GM19023 (cell line): Measurements from ENCODE around the gene TSR3.
"Not testable (repeated sequence)": the region's sequence is repeated elsewhere in the genome, so short reads cannot be mapped to it uniquely, and the experiment has no call there.

Experiments used
- ATAC-seq: cut with Tn5 transposase; IDR thresholded peaks from one replicate; pipeline ENCODE4 v1.9.1; 2021; ENCODE audit warnings: mild to moderate bottlenecking, moderate library complexity; ENCODE audit not compliant: unreplicated experiment

Gene TSR3

GRCh38 chr16:1338855-1339675 lies 12.6 kb downstream of the TSR3 start:
- ATAC-seq, result no peak

- no peak for ATAC-seq
These were observed 13.5 kb downstream of the TSR3 start for GRCh38 chr16:1338119-1338730.

DNA sequence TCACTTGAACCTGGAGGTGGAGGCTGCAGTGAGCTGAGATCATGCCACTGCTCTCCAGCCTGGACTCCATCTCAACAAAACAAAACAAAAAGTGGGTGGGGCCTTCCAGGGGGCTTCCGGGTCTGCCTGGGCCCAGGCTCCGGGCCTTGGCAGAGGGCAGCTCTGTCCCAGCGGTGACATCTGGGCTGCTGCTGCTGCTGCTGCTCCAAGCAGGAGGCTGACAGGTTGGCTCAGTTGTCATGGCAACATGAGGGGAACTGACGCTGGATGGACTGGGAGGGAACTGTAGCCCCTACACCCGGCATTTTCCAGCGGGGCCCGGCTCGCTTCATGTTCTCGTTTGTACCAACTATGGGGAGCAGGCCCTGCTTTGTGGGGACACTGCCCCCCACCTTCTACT lies 14.2 kb downstream of the TSR3 start:
- ATAC-seq, result no peak

GRCh38 chr16:1336619-1337018 lies 15.1 kb downstream of the TSR3 start:
- ATAC-seq, result no peak

DNA sequence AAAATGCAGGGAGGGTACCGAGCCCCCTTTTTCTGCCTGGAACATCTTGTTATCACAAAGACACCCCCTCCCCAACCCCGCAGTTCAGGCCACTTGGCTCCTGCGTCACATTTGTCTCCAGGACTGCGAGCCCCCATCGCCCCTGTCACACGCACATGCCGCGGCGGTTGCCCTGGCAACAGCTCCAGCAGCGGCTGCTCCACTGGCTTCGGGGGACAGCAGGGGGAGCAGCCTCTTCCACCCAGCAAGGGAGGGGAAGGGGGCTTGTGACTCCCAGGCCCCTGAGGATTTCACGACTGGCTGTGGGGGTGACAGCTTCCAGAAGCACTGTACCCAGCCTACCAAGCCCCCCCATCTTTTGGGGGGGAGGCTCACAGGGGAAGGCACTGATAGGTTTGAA lies 15.7 kb downstream of the TSR3 start:
- ATAC-seq, result no peak

DNA sequence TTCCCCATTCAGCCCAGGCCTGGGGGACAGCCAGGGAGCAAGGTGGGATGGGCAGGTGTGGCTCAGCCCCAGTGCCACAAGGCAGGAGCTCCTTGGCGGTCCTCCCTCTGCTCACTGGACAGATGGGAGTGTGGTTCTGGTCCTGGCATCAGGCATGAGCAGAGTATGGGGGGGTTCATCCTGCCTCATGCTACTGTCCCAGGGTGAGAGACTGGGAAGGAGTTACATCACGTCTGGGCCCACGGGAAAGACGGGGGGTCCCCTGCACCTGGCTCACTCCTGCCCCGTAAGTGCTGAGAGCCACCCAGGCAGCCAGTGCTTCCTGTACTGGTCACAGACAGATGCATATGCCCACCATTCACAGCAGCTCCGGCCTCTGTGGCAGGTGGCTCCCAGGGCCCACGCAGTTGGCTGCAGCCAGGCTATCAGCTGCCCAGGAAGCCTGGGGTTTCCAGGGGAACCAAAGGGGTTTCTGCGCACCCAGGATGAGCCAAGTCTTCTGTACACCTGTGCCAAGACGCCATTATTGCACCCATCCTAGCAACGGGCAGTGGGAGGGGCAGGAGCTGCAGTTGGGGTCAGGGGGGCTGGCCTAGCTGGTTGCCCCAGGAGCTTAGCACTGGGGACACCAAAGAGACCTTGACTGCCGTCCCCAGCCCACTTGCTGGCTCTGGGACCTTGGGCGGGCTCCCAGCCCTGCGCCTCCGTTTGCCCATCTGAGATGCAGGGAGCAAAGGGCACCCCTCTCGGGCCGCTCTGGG lies 16.3 kb downstream of the TSR3 start:
- ATAC-seq, result no peak

- no peak for ATAC-seq
These were observed 16.9 kb downstream of the TSR3 start for GRCh38 chr16:1334739-1335138.

DNA sequence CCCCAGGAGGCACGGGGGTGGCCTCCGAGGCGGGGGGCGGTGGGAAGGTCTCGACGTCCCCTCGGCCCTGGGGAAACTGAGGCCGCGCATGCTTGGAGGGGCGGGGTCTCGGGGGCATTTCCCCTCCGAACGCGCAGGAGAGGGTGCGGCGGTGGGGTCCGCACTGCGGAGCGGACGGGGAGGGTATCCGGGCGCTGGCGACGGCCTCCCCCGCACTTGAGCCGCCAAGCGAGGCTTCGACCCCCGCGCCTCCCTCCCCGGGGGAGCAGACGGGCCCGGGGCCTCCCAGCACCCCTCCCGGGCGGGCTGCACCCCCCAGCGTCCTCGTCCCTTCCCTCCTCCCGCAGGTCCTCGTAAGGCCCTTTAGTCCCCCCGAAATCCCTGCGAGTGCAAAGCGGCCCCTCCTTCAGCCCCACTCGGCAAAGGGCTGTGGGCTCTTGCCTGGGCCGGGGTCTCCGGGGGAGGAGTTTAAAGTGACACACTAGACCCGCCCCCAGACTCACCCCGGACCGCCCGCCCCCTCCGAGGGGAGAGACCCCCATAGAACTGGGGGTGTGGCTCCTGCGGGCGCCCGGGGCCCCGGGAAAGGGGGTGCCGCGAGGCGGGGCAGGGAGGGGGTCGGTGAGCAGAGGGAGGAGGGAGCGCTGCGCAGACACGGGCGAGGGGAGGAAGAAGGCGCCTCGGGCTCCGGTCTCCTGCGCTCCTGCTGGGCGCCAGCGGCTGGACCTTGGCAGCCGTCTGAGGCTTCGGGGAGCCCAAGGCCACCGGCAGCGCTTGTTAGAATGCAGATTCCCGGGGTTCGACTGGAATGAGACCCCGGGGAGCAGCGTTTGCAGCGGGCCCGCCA lies 17.6 kb downstream of the TSR3 start:
- no peak for ATAC-seq

DNA sequence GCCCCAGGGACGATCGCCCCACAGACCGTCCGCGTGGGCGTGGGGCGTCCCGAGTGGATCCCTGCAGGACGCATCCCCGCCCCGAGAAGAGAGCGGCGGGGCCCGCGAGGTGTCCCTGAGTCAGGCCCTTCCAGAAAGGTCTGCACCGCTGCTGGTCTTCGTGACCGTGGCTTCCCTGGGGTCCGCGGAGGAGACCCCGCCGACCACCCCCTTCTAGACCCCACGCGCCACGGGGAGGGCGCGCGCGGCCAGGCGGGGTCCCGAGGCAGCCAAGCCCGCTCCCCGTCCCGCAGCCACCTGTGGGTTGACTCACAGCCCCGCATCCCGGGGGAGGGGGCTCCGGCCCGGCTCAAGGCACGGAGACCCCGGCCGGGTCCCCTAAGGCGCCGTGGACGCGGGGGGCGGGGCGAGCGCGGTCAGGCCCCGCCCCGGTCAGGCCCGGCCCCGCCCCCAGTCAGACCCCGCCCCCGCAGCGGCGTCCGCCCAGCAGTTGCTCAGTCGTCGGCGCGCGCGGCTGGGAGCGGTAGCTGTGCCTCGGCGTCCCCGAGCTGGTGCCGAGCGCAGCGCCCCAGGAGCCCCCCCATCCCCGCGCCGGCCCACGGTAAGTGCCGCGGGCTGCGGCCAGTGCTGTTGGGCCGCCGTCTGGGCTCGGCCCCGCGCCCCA lies 18.4 kb downstream of the TSR3 start, which contains the start of gene BAIAP3:
BAIAP3 (plus strand) TSS at position 497 of the 664 bp plus-strand sequence. CDS start 4,905 bp downstream, outside the sequence.
- no peak for ATAC-seq

- no peak for ATAC-seq
These were observed 19.0 kb downstream of the TSR3 start for GRCh38 chr16:1332618-1333148.

DNA sequence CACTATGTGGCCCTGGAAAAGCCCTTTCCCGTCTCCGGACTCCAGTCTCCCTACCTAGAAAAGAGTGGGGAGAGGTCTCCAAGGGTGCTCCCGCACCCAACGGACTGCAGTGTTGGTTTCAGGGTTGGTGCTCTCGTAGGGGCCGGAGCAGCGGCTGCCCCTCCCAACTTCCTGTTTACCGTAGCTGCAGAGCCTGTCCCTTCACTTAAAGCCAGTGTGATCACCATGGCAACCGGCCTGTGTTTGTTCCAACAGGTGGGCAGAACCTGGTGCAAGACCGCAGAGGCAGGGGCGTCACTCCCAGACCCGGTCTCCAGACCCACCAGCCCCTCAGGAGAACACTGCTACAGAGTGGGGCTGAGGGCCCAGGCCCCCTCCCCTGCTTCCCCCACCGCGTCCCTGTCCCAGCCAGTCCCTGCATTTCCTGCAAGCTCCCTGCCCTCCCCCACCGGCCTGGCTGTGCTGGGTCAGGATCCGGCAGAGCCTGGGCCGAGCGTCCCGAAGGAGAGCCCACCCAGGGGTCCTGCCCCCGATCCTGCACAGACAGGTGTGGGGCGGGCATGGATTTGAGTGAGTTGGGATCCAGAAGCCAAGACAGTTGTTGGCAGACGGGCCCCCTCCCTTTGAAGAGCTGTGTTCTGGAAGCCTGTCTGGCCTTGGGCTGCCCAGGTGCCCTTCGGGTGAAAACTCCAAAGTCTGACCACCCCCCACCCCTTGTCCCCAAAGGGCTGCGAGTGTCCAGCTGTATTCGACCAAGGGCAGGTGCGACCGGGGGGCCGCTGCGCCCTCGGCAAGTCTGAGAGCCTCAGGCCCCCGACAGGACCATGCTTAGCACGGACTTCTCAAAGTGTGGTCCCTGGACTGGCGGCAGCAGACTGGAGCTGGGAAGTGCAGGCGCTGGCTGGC lies 19.7 kb downstream of the TSR3 start:
- ATAC-seq, result no peak

GRCh38 chr16:1330931-1331711 lies 20.6 kb downstream of the TSR3 start:
- no peak for ATAC-seq

DNA sequence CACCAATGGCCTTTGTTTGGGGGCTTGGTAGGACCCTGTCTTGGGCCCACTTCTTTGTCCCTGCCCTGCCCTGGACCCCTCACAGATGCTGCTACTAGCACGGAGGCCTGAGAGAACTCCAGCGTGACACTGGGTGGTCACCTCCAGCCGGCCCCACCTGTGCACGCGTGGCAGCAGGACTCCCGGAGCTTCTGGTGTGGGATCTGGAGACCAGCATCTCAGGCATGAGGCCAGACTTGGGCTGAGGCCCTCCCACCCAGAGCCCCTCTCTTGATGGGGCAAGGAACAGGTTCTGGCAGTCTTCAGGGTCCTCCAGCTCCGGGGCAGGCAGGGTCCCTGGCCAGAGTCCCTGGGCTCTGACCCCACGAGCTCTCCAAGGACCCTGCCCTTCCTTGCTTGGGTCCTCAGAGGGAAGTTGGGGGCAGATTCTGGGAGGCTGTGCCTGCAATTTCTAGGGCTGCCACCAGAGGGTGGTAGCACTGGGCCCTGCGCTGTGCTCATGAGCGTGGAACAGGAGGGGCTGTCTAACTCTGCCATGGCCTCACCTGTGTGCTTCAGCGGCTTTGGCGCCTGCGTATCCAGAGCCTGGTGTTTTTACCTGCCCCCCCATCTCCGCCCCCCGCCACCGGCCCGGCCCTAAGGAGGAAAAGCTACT lies 21.3 kb downstream of the TSR3 start:
- ATAC-seq, result no peak

- ATAC-seq, result not testable (repeated sequence)
These were observed 22.7 kb downstream of the TSR3 start for GRCh38 chr16:1328961-1329360.

- not testable (repeated sequence) for ATAC-seq
These were observed 23.5 kb downstream of the TSR3 start for GRCh38 chr16:1328136-1328535.

DNA sequence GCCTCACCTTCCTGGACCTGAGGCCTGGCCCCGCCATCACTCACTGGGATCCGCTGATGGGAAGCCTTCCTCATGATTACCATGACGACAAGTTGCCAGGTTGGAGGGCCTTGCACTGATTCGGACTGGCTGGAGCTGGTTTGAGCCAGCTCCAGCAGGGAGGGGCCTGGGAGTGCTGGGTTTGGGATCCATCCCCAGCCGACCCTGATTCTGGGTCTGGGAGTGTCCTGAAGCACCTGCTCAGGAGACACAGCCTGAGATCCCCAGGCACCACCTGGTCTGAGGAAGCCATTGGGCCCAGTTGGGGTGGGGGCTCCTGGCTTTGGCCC lies 24.1 kb downstream of the TSR3 start:
- ATAC-seq, result no peak

DNA sequence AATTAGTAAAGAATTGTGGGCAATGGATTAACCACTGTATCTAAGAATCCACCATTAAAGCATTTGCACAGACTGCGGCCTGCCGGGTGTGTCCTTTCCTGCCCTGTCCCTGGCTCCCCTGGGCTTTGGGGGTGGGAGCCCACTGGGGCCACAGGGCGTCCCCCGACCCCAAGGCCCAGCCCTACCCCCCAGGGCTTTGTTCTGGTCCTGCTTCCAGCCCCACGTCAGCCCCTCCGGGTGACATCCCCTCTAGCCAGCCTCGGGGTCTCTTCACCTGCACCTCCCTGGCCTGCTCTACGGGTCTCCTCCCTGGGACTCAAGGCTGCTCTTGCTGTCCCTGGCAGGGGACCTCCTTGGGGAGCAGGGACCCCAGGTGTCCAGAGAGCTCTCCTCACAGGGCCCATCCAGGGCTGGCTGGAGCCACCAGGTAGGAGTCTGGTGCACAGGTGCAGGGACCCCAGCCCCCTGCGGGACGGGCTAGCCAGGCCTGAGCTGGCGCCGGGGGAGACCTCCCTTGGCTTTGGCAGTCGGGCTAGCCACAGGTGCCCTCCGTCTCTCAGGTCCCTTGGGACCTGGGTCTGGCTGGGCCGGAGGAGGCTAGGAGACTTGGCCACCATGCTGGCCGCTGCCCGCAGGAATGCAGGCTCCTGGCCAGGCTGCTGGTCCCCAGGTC lies 24.6 kb downstream of the TSR3 start:
- no peak for ATAC-seq
